ENCODE measurements around the gene SOWAHC.
"Not testable (repeated sequence)": the region's sequence is repeated elsewhere in the genome, so short reads cannot be mapped to it uniquely, and the experiment has no call there.

Gene SOWAHC, protein sequence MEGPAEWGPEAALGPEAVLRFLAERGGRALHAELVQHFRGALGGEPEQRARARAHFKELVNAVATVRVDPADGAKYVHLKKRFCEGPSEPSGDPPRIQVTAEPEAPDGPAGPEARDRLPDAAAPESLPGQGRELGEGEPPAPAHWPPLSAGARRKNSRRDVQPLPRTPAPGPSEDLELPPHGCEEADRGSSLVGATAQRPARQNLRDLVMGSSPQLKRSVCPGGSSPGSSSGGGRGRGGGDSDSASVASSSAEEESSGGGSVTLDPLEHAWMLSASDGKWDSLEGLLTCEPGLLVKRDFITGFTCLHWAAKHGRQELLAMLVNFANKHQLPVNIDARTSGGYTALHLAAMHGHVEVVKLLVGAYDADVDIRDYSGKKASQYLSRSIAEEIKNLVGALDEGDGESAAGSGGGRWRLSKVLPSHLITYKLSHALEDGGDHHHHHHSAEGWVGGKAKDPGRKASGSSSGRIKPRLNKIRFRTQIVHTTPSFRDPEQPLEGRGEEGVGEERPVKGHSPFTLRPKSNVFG

DNA sequence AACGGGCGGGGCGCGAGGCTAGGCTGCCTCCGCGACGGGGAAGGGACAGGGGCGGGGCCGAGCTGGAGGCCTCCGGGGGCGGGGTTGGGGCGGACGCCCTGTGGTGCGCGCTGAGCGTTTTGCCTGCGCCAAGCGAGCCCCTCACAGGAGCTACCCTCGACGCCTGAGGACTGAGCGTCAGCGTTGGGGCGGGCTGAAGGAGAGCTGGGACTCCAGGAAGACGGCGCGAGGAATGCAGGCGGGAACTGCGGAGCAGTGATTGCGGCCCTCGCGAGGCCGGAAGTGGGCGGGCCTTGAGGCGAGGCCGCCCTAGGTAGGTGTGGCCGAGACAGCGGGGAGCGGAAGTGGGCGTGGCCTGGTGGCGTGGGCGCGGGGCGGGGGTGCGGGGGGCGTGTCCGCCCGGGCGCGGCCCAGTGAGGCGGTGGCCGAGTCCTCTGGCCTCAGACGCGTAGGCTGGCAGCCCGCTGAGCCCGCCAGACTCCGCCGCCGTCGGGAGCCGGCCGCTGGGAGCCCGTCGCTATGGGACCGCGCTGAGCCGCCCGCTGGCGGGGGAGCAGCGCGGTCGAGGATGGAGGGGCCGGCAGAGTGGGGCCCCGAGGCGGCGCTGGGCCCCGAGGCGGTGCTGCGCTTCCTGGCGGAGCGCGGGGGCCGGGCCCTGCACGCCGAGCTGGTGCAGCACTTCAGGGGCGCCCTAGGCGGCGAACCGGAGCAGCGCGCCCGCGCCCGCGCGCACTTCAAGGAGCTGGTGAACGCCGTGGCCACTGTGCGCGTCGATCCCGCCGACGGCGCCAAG lies at the start of gene SOWAHC, which contains the start of gene SEPTIN10:
SOWAHC (plus strand) TSS at position 443 of the 793 bp plus-strand sequence; CDS start at position 569, 126 bp downstream.
SEPTIN10 (minus strand) TSS at position 45 of the 793 bp plus-strand sequence. CDS start 139 bp downstream, outside the sequence.
- Histone ChIP-seq H3K27me3 (ENCODE audit: insufficient read depth, low read depth) (no peaks in the 10 kb centered on the region), H3K4me2 (peak within 1 kb of the TSS; percentile 81), H3K9ac (peak within 1 kb of the TSS; percentile 72), H3K79me2 (ENCODE audit: insufficient read depth, low read depth) (peaks cover 19% of the 10 kb centered on the region; the same call in 1 of the 2 replicates), H3K4me3 (IDR thresholded peaks at IDR 0.05; ENCODE audit: insufficient read depth, low read depth, low read length) (peak within 1 kb of the TSS; percentile 49), H4K20me1 (ENCODE audit: insufficient read depth) (no peaks in the 10 kb centered on the region), H3K27ac (peak within 1 kb of the TSS; percentile 69), H3K36me3 (ENCODE audit: insufficient read depth) (no peaks in the 10 kb centered on the region), H3K4me1 (ENCODE audit: low read depth, poor library complexity, severe bottlenecking) (peaks cover 19% of the 10 kb centered on the region), H2AFZ (ENCODE audit: low read depth) (peak within 1 kb of the TSS; percentile 78)
- TF ChIP-seq, protein P1, sequence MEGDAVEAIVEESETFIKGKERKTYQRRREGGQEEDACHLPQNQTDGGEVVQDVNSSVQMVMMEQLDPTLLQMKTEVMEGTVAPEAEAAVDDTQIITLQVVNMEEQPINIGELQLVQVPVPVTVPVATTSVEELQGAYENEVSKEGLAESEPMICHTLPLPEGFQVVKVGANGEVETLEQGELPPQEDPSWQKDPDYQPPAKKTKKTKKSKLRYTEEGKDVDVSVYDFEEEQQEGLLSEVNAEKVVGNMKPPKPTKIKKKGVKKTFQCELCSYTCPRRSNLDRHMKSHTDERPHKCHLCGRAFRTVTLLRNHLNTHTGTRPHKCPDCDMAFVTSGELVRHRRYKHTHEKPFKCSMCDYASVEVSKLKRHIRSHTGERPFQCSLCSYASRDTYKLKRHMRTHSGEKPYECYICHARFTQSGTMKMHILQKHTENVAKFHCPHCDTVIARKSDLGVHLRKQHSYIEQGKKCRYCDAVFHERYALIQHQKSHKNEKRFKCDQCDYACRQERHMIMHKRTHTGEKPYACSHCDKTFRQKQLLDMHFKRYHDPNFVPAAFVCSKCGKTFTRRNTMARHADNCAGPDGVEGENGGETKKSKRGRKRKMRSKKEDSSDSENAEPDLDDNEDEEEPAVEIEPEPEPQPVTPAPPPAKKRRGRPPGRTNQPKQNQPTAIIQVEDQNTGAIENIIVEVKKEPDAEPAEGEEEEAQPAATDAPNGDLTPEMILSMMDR (conservative IDR thresholded peaks at IDR 0.05; ENCODE audit: low read depth, low read length): no peak

DNA sequence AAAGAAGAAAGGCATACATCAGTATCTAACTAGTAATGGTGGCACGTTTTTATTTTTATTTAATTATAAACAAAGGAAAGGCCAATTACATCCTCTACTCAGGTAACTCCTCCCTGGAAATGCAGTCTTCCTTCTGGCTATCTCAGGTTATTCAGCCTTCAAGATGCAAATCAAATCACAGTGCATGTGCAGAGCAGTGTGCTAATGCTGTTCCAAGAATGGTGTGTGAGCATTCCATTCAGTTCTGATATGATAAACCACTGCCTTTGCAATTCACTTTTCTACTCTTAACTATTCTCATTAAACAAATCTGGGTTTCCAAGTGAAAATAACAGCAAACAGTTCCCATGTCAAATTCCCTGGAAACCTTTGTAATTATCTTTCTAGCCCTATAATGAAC lies 38.8 kb upstream of the SOWAHC start:
- Histone ChIP-seq H4K20me1 (ENCODE audit: insufficient read depth) (no peaks in the 10 kb centered on the region), H2AFZ (ENCODE audit: low read depth) (no peak overlapping the region), H3K9ac (no peak overlapping the region), H3K4me1 (ENCODE audit: low read depth, poor library complexity, severe bottlenecking) (no peaks in the 10 kb centered on the region), H3K79me2 (ENCODE audit: insufficient read depth, low read depth) (no peaks in the 10 kb centered on the region), H3K27ac (no peak overlapping the region), H3K27me3 (ENCODE audit: insufficient read depth, low read depth) (no peaks in the 10 kb centered on the region), H3K36me3 (ENCODE audit: insufficient read depth) (no peaks in the 10 kb centered on the region), H3K4me2 (no peak overlapping the region), H3K4me3 (IDR thresholded peaks at IDR 0.05; ENCODE audit: insufficient read depth, low read depth, low read length) (no peak overlapping the region)
- TF ChIP-seq, protein P1 (conservative IDR thresholded peaks at IDR 0.05; ENCODE audit: low read depth, low read length): no peak

DNA sequence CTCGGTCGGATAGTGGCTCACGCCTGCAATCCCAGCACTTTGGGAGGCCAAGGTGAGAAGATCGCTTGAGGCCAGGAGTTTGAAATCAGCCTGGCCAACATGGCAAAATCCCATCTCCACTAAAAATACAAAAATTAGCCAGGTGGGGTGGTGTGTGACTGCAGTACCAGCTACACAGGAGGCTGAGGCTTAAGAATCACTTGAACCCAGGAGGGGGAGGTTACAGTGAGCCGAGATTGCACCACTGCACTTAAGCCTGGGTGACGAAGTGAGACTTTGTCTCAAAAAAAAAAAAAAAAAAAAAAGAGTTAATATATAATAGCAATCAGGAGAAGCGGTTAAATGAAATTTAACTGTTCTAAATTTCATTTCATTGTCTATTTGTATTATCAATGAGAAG lies 36.5 kb upstream of the SOWAHC start:
- H3K4me1 ChIP-seq (ENCODE audit: low read depth, poor library complexity, severe bottlenecking); H2AFZ ChIP-seq (ENCODE audit: low read depth); H3K4me3 ChIP-seq (IDR thresholded peaks at IDR 0.05; ENCODE audit: insufficient read depth, low read depth, low read length); H3K27ac ChIP-seq; H3K9ac ChIP-seq; H3K4me2 ChIP-seq; H3K36me3 ChIP-seq (ENCODE audit: insufficient read depth); H3K79me2 ChIP-seq (ENCODE audit: insufficient read depth, low read depth); H3K27me3 ChIP-seq (ENCODE audit: insufficient read depth, low read depth); H4K20me1 ChIP-seq (ENCODE audit: insufficient read depth): not testable (repeated sequence)

DNA sequence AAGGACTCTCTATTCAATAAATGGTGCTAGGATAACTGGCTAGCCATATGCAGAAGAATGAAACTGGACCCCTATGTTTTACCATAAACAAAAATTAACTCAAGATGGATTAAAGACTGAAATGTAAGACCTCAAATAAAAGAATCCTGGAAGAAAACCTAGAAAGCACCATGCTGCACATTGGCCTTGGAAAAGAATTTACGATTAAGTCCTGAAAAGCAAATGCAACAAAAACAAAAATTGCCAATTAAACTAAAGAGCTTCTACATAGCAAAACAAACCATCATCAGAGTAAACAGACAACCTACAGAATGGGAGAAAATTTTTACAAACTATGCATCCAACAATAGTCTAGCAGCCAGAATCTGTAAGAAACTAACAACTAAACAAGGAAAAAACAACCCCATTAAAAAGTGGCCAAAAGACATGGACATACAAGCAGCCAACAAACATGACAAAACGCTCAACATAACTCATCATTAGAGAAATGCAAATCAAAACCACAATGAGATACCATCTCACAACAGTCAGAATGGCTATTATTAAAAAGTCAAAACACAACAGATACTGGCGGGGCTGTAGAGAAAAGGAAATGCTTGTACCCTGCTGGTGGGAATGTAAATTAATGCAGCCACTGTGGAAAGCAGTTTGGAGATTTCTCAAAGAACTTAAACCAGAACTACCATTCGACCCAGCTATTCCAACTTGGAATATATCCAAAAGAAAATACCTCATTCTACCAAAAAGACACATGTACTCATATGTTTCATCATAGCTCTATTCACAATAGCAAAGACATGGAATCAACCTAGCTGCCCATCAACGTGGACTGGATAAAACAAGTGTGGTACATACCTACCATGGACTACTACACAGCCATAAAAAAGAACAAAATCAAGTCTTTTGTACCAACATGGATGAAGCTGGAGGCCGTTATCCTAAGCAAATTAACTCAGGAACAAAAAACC lies 31.0 kb upstream of the SOWAHC start:
- no peak overlapping the region for H3K9ac ChIP-seq
- H3K27ac ChIP-seq: no peak overlapping the region
- TF ChIP-seq, protein P1 (conservative IDR thresholded peaks at IDR 0.05; ENCODE audit: low read depth, low read length): no peak
- no peak overlapping the region for H3K4me2 ChIP-seq
- no peak overlapping the region for H2AFZ ChIP-seq (ENCODE audit: low read depth)
- no peaks in the 10 kb centered on the region for H3K4me1 ChIP-seq (ENCODE audit: low read depth, poor library complexity, severe bottlenecking)
- no peak overlapping the region for H3K4me3 ChIP-seq (IDR thresholded peaks at IDR 0.05; ENCODE audit: insufficient read depth, low read depth, low read length)
- no peaks in the 10 kb centered on the region for H3K36me3 ChIP-seq (ENCODE audit: insufficient read depth)
- H4K20me1 ChIP-seq (ENCODE audit: insufficient read depth): no peaks in the 10 kb centered on the region
- H3K27me3 ChIP-seq (ENCODE audit: insufficient read depth, low read depth): no peaks in the 10 kb centered on the region
- H3K79me2 ChIP-seq (ENCODE audit: insufficient read depth, low read depth): no peaks in the 10 kb centered on the region

Data from KMS-11 (cell line).